K562 (cell line): ENCODE measurements around the gene MARCHF9. TPM values are rescaled to one million over a fixed set of nuclear protein-coding genes. Genes with fewer than 3 reads are reported as not detected.

Experiments
- ATAC-seq: fragments of 200-7000 bp; cut with Tn5 transposase; 3 replicates; pipeline ENCODE4 v1.9.1; 2020; ENCODE audit warnings: moderate library complexity
- BruUV-seq: library from RNA; stranded (reverse); fragments of 400-500 nt; replicated peaks from 2 replicates; lab custom pipeline; 2021; lab: Mats Ljungman, UMichigan
- CTCF ChIA-PET: fragments of 300-600 bp; formaldehyde crosslinking; extraction: SDS; loops from one replicate; lab custom pipeline; 2021; ENCODE audit warnings: low intra/inter-chr PET ratio; lab: Yijun Ruan, JAX
- POLR2A ChIA-PET: fragments of 300-600, 350-650 bp; sonication (Branson Sonifier 250); formaldehyde crosslinking; extraction: SDS; loops from one replicate; lab custom pipeline; 2021; ENCODE audit warnings: antibody characterized with exemption, inconsistent platforms; lab: Yijun Ruan, JAX
- DNase-seq, 4 experiments: peaks; one replicate each; pipeline versions ENCODE4 v3.0.0 to v3.0.0-alpha.2; 2011 to 2018; ENCODE audit warnings: low spot score in 3 of 4, mixed read lengths in 3 of 4; ENCODE audit errors: extremely low read depth in 1 of 4
- FAIRE-seq: peaks from 2 replicates; lab custom pipeline; 2011; peaks lifted over from hg19 to GRCh38; lab: Jason Lieb, UNC
- H2AFZ ChIP-seq: 2 replicates; pipeline ENCODE4 v1.6.0; 2011; ENCODE audit warnings: low read depth, low read length, control low read depth, inconsistent platforms
- H3K27ac ChIP-seq: fragments of 200-600 bp; 3 replicates; pipeline ENCODE4 v1.8.0; 2011; ENCODE audit warnings: low read depth, mild to moderate bottlenecking, control low read depth, inconsistent platforms, low read length, moderate library complexity, mixed read lengths; ENCODE audit errors: extremely low read depth
- H3K27me3 ChIP-seq, 2 experiments: fragments of 300-600 bp in 1 of 2; 2 replicates in 1 of 2; 3 replicates in 1 of 2; pipeline versions ENCODE4 v1.6.0 to v1.8.0; 2011; ENCODE audit warnings: inconsistent platforms in 2 of 2, low read length in 2 of 2, mild to moderate bottlenecking in 1 of 2, mixed read lengths in 1 of 2, moderate library complexity in 1 of 2; ENCODE audit not compliant: control insufficient read depth in 2 of 2, insufficient read depth in 2 of 2
- H3K36me3 ChIP-seq: fragments of 300-600 bp; 3 replicates; pipeline ENCODE4 v1.8.0; 2011; ENCODE audit warnings: mild to moderate bottlenecking, low read length, inconsistent platforms; ENCODE audit not compliant: control insufficient read depth, insufficient read depth
- H3K4me1 ChIP-seq, 2 experiments: fragments of 200-600 bp in 1 of 2; replicated peaks in 1 of 2; 2 replicates in 1 of 2; 3 replicates in 1 of 2; pipeline versions ENCODE4 v1.5.1 to v1.8.0; 2011; ENCODE audit warnings: inconsistent platforms in 2 of 2, low read length in 2 of 2, mild to moderate bottlenecking in 1 of 2, mixed read lengths in 1 of 2, moderate library complexity in 1 of 2; ENCODE audit not compliant: control insufficient read depth in 2 of 2, insufficient read depth in 2 of 2
- H3K4me2 ChIP-seq: 2 replicates; pipeline ENCODE4 v1.6.1; 2011; ENCODE audit warnings: low read length, control low read depth, inconsistent platforms, mixed read lengths; ENCODE audit not compliant: insufficient read depth
- H3K4me3 ChIP-seq: fragments of 200-600 bp; sonication (generic), shearing (Covaris generic); 2 replicates; pipeline ENCODE4 v1.5.1; 2016; ENCODE audit warnings: control low read depth, inconsistent platforms
- H3K79me2 ChIP-seq: fragments of 200-600 bp; 3 replicates; pipeline ENCODE4 v1.8.0; 2011; ENCODE audit warnings: low read length, inconsistent platforms; ENCODE audit not compliant: control insufficient read depth, insufficient read depth
- H3K9ac ChIP-seq, 2 experiments: 2 replicates each; pipeline versions ENCODE4 v1.6.0 to v1.6.1; 2011; ENCODE audit warnings: low read depth in 2 of 2, low read length in 2 of 2, control low read depth in 1 of 2, inconsistent platforms in 1 of 2, mild to moderate bottlenecking in 1 of 2, mixed read lengths in 1 of 2; ENCODE audit not compliant: insufficient read depth in 1 of 2
- H3K9me1 ChIP-seq: one replicate; pipeline ENCODE4 v1.6.0; 2011; ENCODE audit warnings: inconsistent platforms, mild to moderate bottlenecking, low read length, moderate library complexity; ENCODE audit not compliant: control insufficient read depth, insufficient read depth
- H3K9me3 ChIP-seq: replicated peaks from 2 replicates; pipeline ENCODE4 v1.5.1; 2011; ENCODE audit warnings: low read depth, low read length, inconsistent platforms; ENCODE audit not compliant: control insufficient read depth, insufficient read depth
- H4K20me1 ChIP-seq: replicated peaks from 2 replicates; pipeline ENCODE4 v1.6.1; 2011; ENCODE audit warnings: low read length, inconsistent platforms, mixed read lengths; ENCODE audit not compliant: control insufficient read depth, insufficient read depth
- EGR1 ChIP-seq: fragments of 450-650 bp; conservative IDR thresholded peaks from 2 replicates; pipeline ENCODE4 v1.6.1; 2017; ENCODE audit warnings: mild to moderate bottlenecking
- FOXA3 ChIP-seq, 2 experiments: fragments of 450-650 bp in 1 of 2; sonication (generic) in 1 of 2; formaldehyde crosslinking; IDR thresholded peaks in 1 of 2; conservative IDR thresholded peaks in 1 of 2; 2 replicates each; pipeline versions ENCODE4 v1.4.0 to v1.8.0; 2020 to 2022; ENCODE audit warnings: mild to moderate bottlenecking in 2 of 2, missing genetic modification reagents in 1 of 2
- FOXM1 ChIP-seq, 2 experiments: fragments of 450-650 bp in 1 of 2; sonication (generic) in 1 of 2; formaldehyde crosslinking in 1 of 2; IDR thresholded peaks; 2 replicates each; pipeline versions ENCODE4 v1.6.1 to v1.9.0; 2017 to 2022; ENCODE audit warnings: low read depth in 2 of 2, mild to moderate bottlenecking in 2 of 2, missing genetic modification reagents in 1 of 2, moderate library complexity in 1 of 2
- GABPA ChIP-seq: fragments of 200-800 bp; sonication (Bioruptor generic); conservative IDR thresholded peaks from 2 replicates; pipeline ENCODE4 v1.6.1; 2016; ENCODE audit warnings: low read depth, missing genetic modification characterization, missing compliant biosample characterization
- GABPB1 ChIP-seq: sonication (generic); formaldehyde crosslinking; IDR thresholded peaks from 2 replicates; pipeline ENCODE4 v1.8.0; 2022; ENCODE audit warnings: mild to moderate bottlenecking, missing genetic modification reagents
- HDAC1 ChIP-seq, 2 experiments: fragments of 450-650 bp; IDR thresholded peaks; 2 replicates each; pipeline ENCODE4 v1.6.1; 2016 to 2017; ENCODE audit warnings: inconsistent platforms in 1 of 2, mild to moderate bottlenecking in 1 of 2, moderate library complexity in 1 of 2
- NONO ChIP-seq, 2 experiments: fragments of 200-400 bp in 1 of 2; fragments of 450-650 bp in 1 of 2; formaldehyde crosslinking in 1 of 2; IDR thresholded peaks; 2 replicates each; pipeline ENCODE4 v1.6.1; 2017; ENCODE audit warnings: low read depth in 2 of 2, mild to moderate bottlenecking in 2 of 2, moderate library complexity in 2 of 2, low read length in 1 of 2
- SMARCC2 ChIP-seq: fragments of 450-650 bp; IDR thresholded peaks from 2 replicates; pipeline ENCODE4 v1.6.1; 2017; ENCODE audit warnings: antibody characterized with exemption, moderate library complexity, mild to moderate bottlenecking, low read depth
- TAF9B ChIP-seq: fragments of 450-650 bp; IDR thresholded peaks from 2 replicates; pipeline ENCODE4 v1.6.1; 2018; ENCODE audit warnings: mild to moderate bottlenecking; ENCODE audit not compliant: partially characterized antibody
- ZNF143 ChIP-seq: sonication (generic); formaldehyde crosslinking; IDR thresholded peaks from 2 replicates; pipeline ENCODE4 v1.9.0; 2022; ENCODE audit warnings: mild to moderate bottlenecking, missing genetic modification reagents
- WGBS: fragments of 100-300 bp; shearing (Covaris generic); methylation state at CpG from one replicate; pipeline ENCODE4 v1.1.6; 2016; ENCODE audit warnings: low coverage, mixed read lengths; ENCODE audit not compliant: insufficient coverage; ENCODE audit errors: missing lambda C conversion rate; 5-methylcytosine and 5-hydroxymethylcytosine counted together
- in situ Hi-C: fragments of 300-500 bp; cut with MboI; formaldehyde crosslinking; loops from 4 replicates; pipeline ENCODE4 v1.15.0; 2018; ENCODE audit warnings: inconsistent platforms, mixed read lengths
- intact Hi-C: fragments of 100-400 bp; cut with micrococcal nuclease; formaldehyde crosslinking; loops from 2 replicates; pipeline ENCODE4 v1.14.2; 2022
- polyA plus RNA-seq, 8 experiments: library from polyadenylated mRNA; depleted of rRNA in 4 of 8; stranded (reverse) in 5 of 8; unstranded in 3 of 8; fragments of >200 nt; fragmentation: Nextera tagmentation in 2 of 8; fragmentation: Illumina TruSeq in 1 of 8; extraction: Ambion mirVana in 2 of 8; extraction: Trizol in 1 of 8; gene quantifications; 2 replicates each; pipeline versions ENCODE4 v1.2.1 to v1.2.3, GENCODE V29; 2011 to 2014; ENCODE audit warnings: inconsistent platforms in 1 of 8, missing spikeins in 1 of 8
- total RNA-seq, 7 experiments: library from RNA; depleted of rRNA in 6 of 7; stranded (reverse); fragments of >200 nt in 6 of 7; fragmentation: Illumina TruSeq in 2 of 7; extraction: Trizol in 2 of 7; gene quantifications; 2 replicates each; pipeline versions ENCODE4 v1.2.1 to v1.2.3, GENCODE V29; 2011 to 2021; ENCODE audit warnings: low replicate concordance in 1 of 7
- TF ChIP-seq, protein P1 (sequence below): fragments of 250-450 bp; sonication (Bioruptor Pico); IDR thresholded peaks from 2 replicates; pipeline ENCODE4 v1.8.0; 2021; ENCODE audit warnings: borderline replicate concordance, mild to moderate bottlenecking, moderate library complexity; ENCODE audit not compliant: poor library complexity, severe bottlenecking

The MARCHF9 gene
- total and polyA plus RNA-seq, 9 of the 15 experiments (the other 6 are each of a cell fraction or from before 2014, with no cell fraction given) = 0.80 to 12.4 (median 6.2) TPM

DNA sequence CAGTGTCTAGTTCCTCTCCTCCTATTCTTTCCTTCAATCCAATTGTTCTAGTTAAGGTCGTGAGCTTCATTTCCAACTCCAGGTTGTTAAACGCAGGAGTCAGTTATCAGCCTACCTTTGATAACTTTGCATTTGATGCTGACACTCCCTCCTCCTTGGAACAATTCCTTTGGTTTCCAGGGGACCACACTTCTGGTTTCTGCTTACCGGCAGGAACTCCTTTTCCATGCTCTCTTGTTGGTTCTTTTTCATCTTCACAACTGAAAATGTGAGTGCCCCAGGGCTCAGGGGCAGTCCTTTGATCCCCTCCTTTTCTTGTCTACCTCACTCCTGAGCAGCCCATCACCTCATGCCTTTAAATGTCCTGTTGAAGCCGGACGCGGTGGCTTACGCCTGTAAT is 22.5 kb downstream of the MARCHF9 start:
- Histone ChIP-seq H3K9me1 (no peaks in the 10 kb centered on the region), H4K20me1 (no peaks in the 10 kb centered on the region), H3K27me3 (no peaks in the 10 kb centered on the region), H3K27ac (no peak overlapping the region), H3K36me3 (peaks cover 23% of the 10 kb centered on the region; the same call in 2 of the 3 replicates), H3K4me1 (peaks cover 9 to 12% of the 10 kb centered on the region in 2 experiments; a peak in 4 of 5 replicates), H3K79me2 (peaks cover 14% of the 10 kb centered on the region), H3K4me2 (no peak overlapping the region), H3K4me3 (no peak overlapping the region), H3K9ac (no peak overlapping the region; a peak in 1 of 4 replicates), H2AFZ (no peak overlapping the region), H3K9me3 (no peaks in the 10 kb centered on the region)
- POLR2A ChIA-PET = no interaction called here
- FAIRE-seq = no peak
- intact Hi-C loops = no loop called here
- WGBS = 80% methylated on average over 7 of the region's 7 CpGs
- CTCF ChIA-PET = interaction anchor here (0.8 kb wide), 1 partner anchor 128 kb away, joined by 6 read pairs; no protein-coding TSS in a partner anchor
- no TSS peak for BruUV-seq
- ATAC-seq = no peak
- in situ Hi-C loops = no loop called here
- DNase-seq = no peak
- TF ChIP-seq FOXA3 (CRISPR knock-in tag; conservative IDR thresholded peaks at IDR 0.05 in 1 of 2, IDR thresholded peaks at IDR 0.05 in 1 of 2) (no peak), TAF9B (no peak)
- TF ChIP-seq, all 486 proteins: peak for 0

DNA sequence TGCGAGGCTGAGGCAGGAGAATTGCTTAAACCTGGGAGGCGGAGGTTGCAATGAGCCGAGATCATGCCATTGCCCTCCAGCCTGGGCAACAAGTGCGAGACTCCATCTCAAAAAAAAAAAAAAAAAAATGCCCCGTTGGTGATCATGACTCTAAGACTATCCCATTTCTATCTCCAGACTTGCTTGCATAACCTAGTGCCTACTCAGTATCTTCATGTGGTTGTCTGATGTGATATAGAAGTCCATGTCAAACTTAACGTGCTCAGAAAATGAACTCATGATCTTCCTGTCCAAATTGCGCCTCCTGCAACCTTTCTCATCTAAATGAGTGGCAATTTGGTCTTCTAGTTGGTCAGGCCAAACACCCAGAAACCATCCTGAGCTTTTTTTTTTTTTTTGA is 23.0 kb downstream of the MARCHF9 start:
- H3K27ac ChIP-seq = no peak overlapping the region
- H3K9me1 ChIP-seq = no peaks in the 10 kb centered on the region
- in situ Hi-C loops (no loop called here), intact Hi-C loops (no loop called here)
- no peak overlapping the region for H2AFZ ChIP-seq
- peaks cover 13% of the 10 kb centered on the region for H3K79me2 ChIP-seq
- H4K20me1 ChIP-seq = no peaks in the 10 kb centered on the region
- no peak overlapping the region for H3K9ac ChIP-seq
- 77% methylated on average over 6 of the region's 7 CpGs for WGBS
- no peak for ATAC-seq
- CTCF ChIA-PET = interaction anchor here (0.8 kb wide), 1 partner anchor 127 kb away, joined by 6 read pairs; no protein-coding TSS in a partner anchor
- peaks cover 23% of the 10 kb centered on the region; the same call in 2 of the 3 replicates for H3K36me3 ChIP-seq
- H3K27me3 ChIP-seq = no peaks in the 10 kb centered on the region
- H3K4me3 ChIP-seq = no peak overlapping the region
- H3K4me2 ChIP-seq = no peak overlapping the region
- no peak for DNase-seq
- POLR2A ChIA-PET = no interaction called here
- BruUV-seq = no TSS peak
- no peaks in the 10 kb centered on the region for H3K9me3 ChIP-seq
- FAIRE-seq = no peak
- peaks cover 7 to 10% of the 10 kb centered on the region in 2 experiments; a peak in 4 of 5 replicates for H3K4me1 ChIP-seq
- TF ChIP-seq GABPB1 (CRISPR knock-in tag) (no peak), FOXM1 (IDR thresholded peaks at IDR 0.05; ENCODE audit: low read depth) (no peak), FOXM1 (CRISPR knock-in tag; IDR thresholded peaks at IDR 0.05; ENCODE audit: low read depth) (no peak), EGR1 (no peak), HDAC1 (IDR thresholded peaks at IDR 0.05) (no peak), NONO (IDR thresholded peaks at IDR 0.05; ENCODE audit: low read depth in 2 of 2, low read length in 1 of 2) (no peak), SMARCC2 (no peak), GABPA (tag) (no peak), ZNF143 (CRISPR knock-in tag) (no peak)
- TF ChIP-seq, protein P1, sequence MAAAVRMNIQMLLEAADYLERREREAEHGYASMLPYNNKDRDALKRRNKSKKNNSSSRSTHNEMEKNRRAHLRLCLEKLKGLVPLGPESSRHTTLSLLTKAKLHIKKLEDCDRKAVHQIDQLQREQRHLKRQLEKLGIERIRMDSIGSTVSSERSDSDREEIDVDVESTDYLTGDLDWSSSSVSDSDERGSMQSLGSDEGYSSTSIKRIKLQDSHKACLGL (CRISPR knock-in tag) = no peak
